GM20000 (cell line): ENCODE results near the gene SYCP2.

Experiments used
- DNase-seq: peaks from one replicate; pipeline ENCODE4 v3.0.0; 2012; ENCODE audit warnings: low spot score
- CTCF ChIP-seq: IDR thresholded peaks from 2 replicates; pipeline ENCODE4 v1.5.1; 2012; ENCODE audit warnings: mild to moderate bottlenecking, control low read depth; ENCODE audit errors: extremely low read depth, missing control alignments

Gene SYCP2

GRCh38 chr20:59820204-59821041, 113.0 kb downstream of the SYCP2 start:
- TF ChIP-seq CTCF = no peak
- DNase-seq = no peak

GRCh38 chr20:59819496-59820203, 113.8 kb downstream of the SYCP2 start:
- no peak for TF ChIP-seq CTCF
- no peak for DNase-seq

GRCh38 chr20:59818911-59819310, 114.5 kb downstream of the SYCP2 start:
- DNase-seq = no peak
- TF ChIP-seq CTCF = no peak

- TF ChIP-seq CTCF = no peak
- DNase-seq = no peak
These were observed 115.4 kb downstream of the SYCP2 start for GRCh38 chr20:59817846-59818615.

GRCh38 chr20:59817406-59817805, 116.0 kb downstream of the SYCP2 start:
- TF ChIP-seq CTCF = no peak
- no peak for DNase-seq

- TF ChIP-seq CTCF = no peak
- no peak for DNase-seq
These were observed 117.2 kb downstream of the SYCP2 start for GRCh38 chr20:59816146-59816738.
